HepG2 (cell line): ENCODE results near the gene ARL10. TPM values are rescaled to one million over a fixed set of nuclear protein-coding genes. Genes with fewer than 3 reads are reported as not detected.

Source experiments
- ATAC-seq: fragments of 200-7000 bp; cut with Tn5 transposase; 3 replicates; pipeline ENCODE4 v1.9.1; 2020; ENCODE audit warnings: mild to moderate bottlenecking, moderate library complexity
- BruUV-seq: library from RNA; stranded (reverse); fragments of 400-500 nt; replicated peaks from 2 replicates; lab custom pipeline; 2021; lab: Mats Ljungman, UMichigan
- CTCF ChIA-PET: fragments of 300-600 bp; formaldehyde crosslinking; extraction: SDS; loops from one replicate; lab custom pipeline; 2021; ENCODE audit warnings: low total read pairs, inconsistent platforms, low intra/inter-chr PET ratio; lab: Yijun Ruan, JAX
- POLR2A ChIA-PET: fragments of 350-600 bp; sonication (Branson Sonifier 250); formaldehyde crosslinking; loops from one replicate; lab custom pipeline; 2020; ENCODE audit warnings: antibody characterized with exemption, inconsistent platforms; lab: Yijun Ruan, JAX
- DNase-seq: peaks from one replicate; pipeline ENCODE4 v3.0.0-alpha.2; 2015; ENCODE audit warnings: low spot score
- FAIRE-seq: peaks from 3 replicates; lab custom pipeline; 2011; peaks lifted over from hg19 to GRCh38; lab: Jason Lieb, UNC
- H2AFZ ChIP-seq: one replicate; pipeline ENCODE4 v1.6.1; 2011; ENCODE audit warnings: low read length, inconsistent platforms
- H3K27ac ChIP-seq: fragments of 300-600 bp; 3 replicates; pipeline ENCODE4 v1.8.0; 2011; ENCODE audit warnings: mixed run types, mild to moderate bottlenecking, mixed read lengths, low read length, inconsistent platforms; ENCODE audit not compliant: insufficient read depth; ENCODE audit errors: extremely low read length
- H3K27me3 ChIP-seq, 2 experiments: fragments of 200-600 bp in 1 of 2; 2 replicates in 1 of 2; 3 replicates in 1 of 2; pipeline versions ENCODE4 v1.6.0 to v1.8.0; 2011; ENCODE audit warnings: low read length in 2 of 2, mild to moderate bottlenecking in 2 of 2, moderate library complexity in 2 of 2, inconsistent platforms in 1 of 2; ENCODE audit not compliant: insufficient read depth in 2 of 2, control insufficient read depth in 1 of 2
- H3K36me3 ChIP-seq, 2 experiments: fragments of 200-600 bp in 1 of 2; replicated peaks in 1 of 2; 2 replicates in 1 of 2; 3 replicates in 1 of 2; pipeline versions ENCODE4 v1.5.1 to v1.8.0; 2011; ENCODE audit warnings: low read length in 2 of 2, inconsistent platforms in 1 of 2; ENCODE audit not compliant: insufficient read depth in 2 of 2, control insufficient read depth in 1 of 2
- H3K4me1 ChIP-seq: 2 replicates; pipeline ENCODE4 v1.5.1; 2012; ENCODE audit warnings: low read length, inconsistent platforms; ENCODE audit not compliant: insufficient read depth
- H3K4me2 ChIP-seq: 2 replicates; pipeline ENCODE4 v1.6.0; 2011; ENCODE audit warnings: low read depth, low read length, inconsistent platforms
- H3K4me3 ChIP-seq, 3 experiments: fragments of 200-600 bp in 1 of 3; sonication (generic), shearing (Covaris generic) in 1 of 3; replicated peaks in 1 of 3; 2 replicates each; pipeline ENCODE4 v1.5.1; 2011 to 2016; ENCODE audit warnings: low read length in 3 of 3, inconsistent platforms in 2 of 3, low read depth in 2 of 3, mild to moderate bottlenecking in 2 of 3, control low read depth in 1 of 3, mixed read lengths in 1 of 3; ENCODE audit not compliant: insufficient read depth in 1 of 3
- H3K79me2 ChIP-seq: one replicate; pipeline ENCODE4 v1.6.1; 2011; ENCODE audit warnings: low read length, inconsistent platforms; ENCODE audit not compliant: insufficient read depth
- H3K9ac ChIP-seq: 2 replicates; pipeline ENCODE4 v1.6.0; 2011; ENCODE audit warnings: mild to moderate bottlenecking, low read depth, low read length, inconsistent platforms; ENCODE audit not compliant: insufficient read depth
- H3K9me3 ChIP-seq: 2 replicates; pipeline ENCODE4 v1.5.1; 2012; ENCODE audit warnings: mild to moderate bottlenecking, low read length
- H4K20me1 ChIP-seq: 2 replicates; pipeline ENCODE4 v1.6.0; 2011; ENCODE audit warnings: inconsistent platforms, mild to moderate bottlenecking, low read length, moderate library complexity; ENCODE audit not compliant: insufficient read depth
- AGO1 ChIP-seq: fragments of 200-400 bp; formaldehyde crosslinking; IDR thresholded peaks from 2 replicates; pipeline ENCODE4 v1.6.1; 2017; ENCODE audit warnings: mild to moderate bottlenecking, low read depth, low read length, moderate library complexity; ENCODE audit not compliant: poor library complexity, severe bottlenecking
- ISX ChIP-seq: sonication (generic); formaldehyde crosslinking; conservative IDR thresholded peaks from 2 replicates; pipeline ENCODE4 v1.5.0; 2020; ENCODE audit warnings: missing genetic modification reagents
- MAFG ChIP-seq: sonication (generic); formaldehyde crosslinking; IDR thresholded peaks from 2 replicates; pipeline ENCODE4 v1.5.1; 2020; ENCODE audit warnings: mild to moderate bottlenecking, missing genetic modification reagents
- NONO ChIP-seq, 2 experiments: fragments of 450-650 bp in 1 of 2; sonication (generic) in 1 of 2; formaldehyde crosslinking in 1 of 2; IDR thresholded peaks in 1 of 2; conservative IDR thresholded peaks in 1 of 2; 2 replicates each; pipeline versions ENCODE4 v1.6.1 to v1.8.0; 2017 to 2022; ENCODE audit warnings: mild to moderate bottlenecking in 1 of 2, missing genetic modification reagents in 1 of 2, moderate library complexity in 1 of 2
- PHF8 ChIP-seq: sonication (generic); formaldehyde crosslinking; IDR thresholded peaks from 2 replicates; pipeline ENCODE4 v1.5.0; 2020; ENCODE audit warnings: missing genetic modification reagents
- PITX1 ChIP-seq: sonication (generic); formaldehyde crosslinking; IDR thresholded peaks from 2 replicates; pipeline ENCODE4 v1.5.1; 2020; ENCODE audit warnings: mild to moderate bottlenecking, missing genetic modification reagents
- POLR2AphosphoS5 ChIP-seq: IDR thresholded peaks from 2 replicates; pipeline ENCODE4 v1.6.1; 2012; ENCODE audit warnings: low read depth, low read length
- POLR2G ChIP-seq: fragments of 200-400 bp; formaldehyde crosslinking; IDR thresholded peaks from 2 replicates; pipeline ENCODE4 v1.6.1; 2018; ENCODE audit warnings: mild to moderate bottlenecking, low read depth, low read length, moderate library complexity
- RARG ChIP-seq: sonication (generic); formaldehyde crosslinking; IDR thresholded peaks from 2 replicates; pipeline ENCODE4 v1.4.0; 2020; ENCODE audit warnings: low read depth, mild to moderate bottlenecking, missing genetic modification reagents
- SALL1 ChIP-seq: sonication (generic); formaldehyde crosslinking; IDR thresholded peaks from 2 replicates; pipeline ENCODE4 v1.8.0; 2022; ENCODE audit warnings: mild to moderate bottlenecking, missing genetic modification reagents
- SIN3A ChIP-seq: IDR thresholded peaks from 2 replicates; pipeline ENCODE4 v1.6.1; 2011; ENCODE audit warnings: low read depth, mild to moderate bottlenecking, control low read depth, low read length, borderline replicate concordance
- TGIF2 ChIP-seq: IDR thresholded peaks from 2 replicates; pipeline ENCODE4 v1.6.1; 2016; ENCODE audit warnings: control low read depth, missing compliant biosample characterization
- ZBTB38 ChIP-seq: sonication (generic); formaldehyde crosslinking; IDR thresholded peaks from 2 replicates; pipeline ENCODE4 v1.5.1; 2020; ENCODE audit warnings: mild to moderate bottlenecking, missing genetic modification reagents
- ZNF224 ChIP-seq: sonication (generic); formaldehyde crosslinking; IDR thresholded peaks from 2 replicates; pipeline ENCODE4 v1.5.0; 2020; ENCODE audit warnings: mild to moderate bottlenecking, missing genetic modification reagents
- ZNF256 ChIP-seq: sonication (generic); formaldehyde crosslinking; conservative IDR thresholded peaks from 2 replicates; pipeline ENCODE4 v1.4.0; 2020; ENCODE audit warnings: missing genetic modification reagents
- ZNF670 ChIP-seq: sonication (generic); formaldehyde crosslinking; IDR thresholded peaks from 2 replicates; pipeline ENCODE4 v1.8.0; 2022; ENCODE audit warnings: mild to moderate bottlenecking, missing genetic modification reagents, borderline replicate concordance
- WGBS: methylation state at CpG from one replicate; pipeline ENCODE4 v1.1.6; 2017; ENCODE audit warnings: low lambda C conversion rate; 5-methylcytosine and 5-hydroxymethylcytosine counted together
- in situ Hi-C: cut with HindIII; loops from 2 replicates; pipeline ENCODE4 v1.10.0; 2017; ENCODE audit warnings: low pct_unique_long_range_greater_than_20kb; ENCODE audit not compliant: extremely low pct_ligation_motif_present
- intact Hi-C: fragments of 100-400 bp; cut with micrococcal nuclease; formaldehyde crosslinking; loops from one replicate; pipeline ENCODE4 v1.10.0; 2022; ENCODE audit not compliant: unreplicated experiment
- polyA plus RNA-seq, 8 experiments: library from polyadenylated mRNA; depleted of rRNA in 3 of 8; stranded (reverse) in 7 of 8; unstranded in 1 of 8; fragments of >200 nt; fragmentation: Illumina TruSeq in 4 of 8; extraction: Trizol in 4 of 8; gene quantifications; 2 replicates each; pipeline versions ENCODE4 v1.2.1 to v1.2.3, GENCODE V29; 2011 to 2016; ENCODE audit warnings: low read depth in 4 of 8, missing spikeins in 1 of 8, mixed read lengths in 1 of 8; ENCODE audit not compliant: insufficient read depth in 1 of 8
- total RNA-seq, 5 experiments: library from RNA; depleted of rRNA; stranded (reverse); fragments of >200 nt; fragmentation: Illumina TruSeq; extraction: Trizol; gene quantifications; 2 replicates each; pipeline ENCODE4 v1.2.3, GENCODE V29; 2016; ENCODE audit warnings: low read depth in 1 of 5
- TF ChIP-seq, protein P1 (sequence below): sonication (generic); formaldehyde crosslinking; IDR thresholded peaks from 2 replicates; pipeline ENCODE4 v1.8.0; 2022; ENCODE audit warnings: low read depth, missing genetic modification reagents
- TF ChIP-seq, protein P2 (sequence below): sonication (generic); formaldehyde crosslinking; conservative IDR thresholded peaks from 2 replicates; pipeline ENCODE4 v1.8.0; 2022; ENCODE audit warnings: missing genetic modification reagents

ARL10 gene
- total and polyA plus RNA-seq, 2 of the 13 experiments (the other 11 are each of a cell fraction or from before 2014, with no cell fraction given), result 0.18 to 0.50 TPM

DNA sequence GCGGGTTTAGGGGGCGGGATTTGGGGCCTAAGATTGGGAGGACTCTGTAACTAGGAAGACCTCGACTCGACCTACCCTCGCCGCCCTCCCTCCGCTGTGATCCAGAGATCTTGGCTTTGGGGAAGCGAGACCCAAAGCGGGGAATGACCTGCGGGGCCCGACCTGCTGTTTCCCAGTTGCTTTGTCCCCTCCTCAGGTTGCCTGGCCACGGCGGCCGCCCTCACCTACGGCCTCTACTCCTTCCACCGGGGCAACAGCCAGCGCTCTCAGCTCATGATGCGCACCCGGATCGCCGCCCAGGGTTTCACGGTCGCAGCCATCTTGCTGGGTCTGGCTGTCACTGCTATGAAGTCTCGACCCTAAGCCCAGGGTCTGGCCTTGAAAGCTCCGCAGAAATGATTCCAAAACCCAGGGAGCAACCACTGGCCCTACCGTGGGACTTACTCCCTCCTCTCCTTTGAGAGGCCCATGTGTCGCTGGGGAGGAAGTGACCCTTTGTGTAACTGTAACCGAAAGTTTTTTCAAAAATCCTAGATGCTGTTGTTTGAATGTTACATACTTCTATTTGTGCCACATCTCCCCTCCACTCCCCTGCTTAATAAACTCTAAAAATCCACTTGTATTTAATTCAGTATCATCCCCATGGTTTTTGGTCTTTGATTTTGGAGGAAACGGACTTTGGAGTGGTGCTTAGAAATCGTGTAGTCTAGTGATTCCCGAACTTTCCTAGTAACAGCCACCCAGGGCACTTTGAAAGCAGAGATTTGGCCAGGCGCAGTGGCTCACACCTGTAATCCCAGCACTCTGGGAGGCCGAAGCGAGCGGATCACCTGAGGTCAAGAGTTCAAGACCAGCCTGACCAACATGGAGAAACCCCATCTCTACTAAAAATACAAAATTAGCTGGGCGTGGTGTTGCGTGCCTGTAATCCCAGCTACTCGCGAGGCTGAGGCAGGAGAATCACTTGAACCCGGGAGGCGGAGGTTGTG, 24.1 kb downstream of the ARL10 start:
- in situ Hi-C loops (no loop called here), intact Hi-C loops (no loop called here)
- Histone ChIP-seq H3K27ac (peak overlapping the region; percentile 99), H3K9ac (peak overlapping the region; percentile 84), H3K4me3 (peak overlapping the region; percentile 67 to 92 (median 71)), H2AFZ (no peak overlapping the region), H3K79me2 (peaks cover 42% of the 10 kb centered on the region), H3K4me2 (peak overlapping the region; percentile 75), H3K4me1 (peaks cover 31% of the 10 kb centered on the region), H4K20me1 (peaks cover 11% of the 10 kb centered on the region; the same call in 1 of the 2 replicates), H3K27me3 (no peaks in the 10 kb centered on the region; a peak in 1 of 5 replicates), H3K9me3 (no peaks in the 10 kb centered on the region), H3K36me3 (peaks cover 3 to 25% of the 10 kb centered on the region in 2 experiments)
- no peak for FAIRE-seq
- 54% methylated on average over 21 of the region's 41 CpGs for WGBS
- BruUV-seq, result TSS peak; percentile 97
- CTCF ChIA-PET, result no interaction called here
- ATAC-seq, result peak; percentile 68
- no peak for DNase-seq
- POLR2A ChIA-PET, result interaction anchor here (0.7 to 2.3 kb wide), 8 partner anchors 11 to 631 kb away, joined by 3 to 31 read pairs (median 4); partner anchors contain the start of genes CDHR2, KIAA1191 and RNF44
- TF ChIP-seq POLR2G (peak; percentile 28), PITX1 (CRISPR knock-in tag) (no peak), ISX (CRISPR knock-in tag) (no peak), NONO (IDR thresholded peaks at IDR 0.05) (no peak), NONO (CRISPR knock-in tag; conservative IDR thresholded peaks at IDR 0.05) (peak; percentile 12; the same call in 1 of the 2 replicates), ZNF224 (CRISPR knock-in tag) (no peak), AGO1 (peak; percentile 81), RARG (CRISPR knock-in tag) (0 out of 2 replicates have a peak, but pooled peaks have one; percentile 59), ZNF256 (no peak), ZNF670 (CRISPR knock-in tag) (no peak; the same call in 1 of the 2 replicates), SALL1 (CRISPR knock-in tag) (peak; percentile 55), MAFG (CRISPR knock-in tag) (no peak), ZBTB38 (CRISPR knock-in tag) (peak; percentile 12; the same call in 1 of the 2 replicates), TGIF2 (peak; percentile 2; the same call in 1 of the 2 replicates), SIN3A (no peak; the same call in 1 of the 2 replicates), POLR2AphosphoS5 (peak; percentile 85), PHF8 (CRISPR knock-in tag) (peak; percentile 73; the same call in 1 of the 2 replicates)
- TF ChIP-seq, protein P1, sequence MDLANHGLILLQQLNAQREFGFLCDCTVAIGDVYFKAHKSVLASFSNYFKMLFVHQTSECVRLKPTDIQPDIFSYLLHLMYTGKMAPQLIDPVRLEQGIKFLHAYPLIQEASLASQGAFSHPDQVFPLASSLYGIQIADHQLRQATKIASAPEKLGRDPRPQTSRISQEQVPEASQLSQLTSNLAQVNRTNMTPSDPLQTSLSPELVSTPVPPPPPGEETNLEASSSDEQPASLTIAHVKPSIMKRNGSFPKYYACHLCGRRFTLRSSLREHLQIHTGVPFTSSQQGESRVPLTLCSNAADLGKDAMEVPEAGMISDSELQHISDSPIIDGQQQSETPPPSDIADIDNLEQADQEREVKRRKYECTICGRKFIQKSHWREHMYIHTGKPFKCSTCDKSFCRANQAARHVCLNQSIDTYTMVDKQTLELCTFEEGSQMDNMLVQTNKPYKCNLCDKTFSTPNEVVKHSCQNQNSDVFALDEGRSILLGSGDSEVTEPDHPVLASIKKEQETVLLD (CRISPR knock-in tag), result peak; percentile 10; the same call in 1 of the 2 replicates
- TF ChIP-seq, protein P2, sequence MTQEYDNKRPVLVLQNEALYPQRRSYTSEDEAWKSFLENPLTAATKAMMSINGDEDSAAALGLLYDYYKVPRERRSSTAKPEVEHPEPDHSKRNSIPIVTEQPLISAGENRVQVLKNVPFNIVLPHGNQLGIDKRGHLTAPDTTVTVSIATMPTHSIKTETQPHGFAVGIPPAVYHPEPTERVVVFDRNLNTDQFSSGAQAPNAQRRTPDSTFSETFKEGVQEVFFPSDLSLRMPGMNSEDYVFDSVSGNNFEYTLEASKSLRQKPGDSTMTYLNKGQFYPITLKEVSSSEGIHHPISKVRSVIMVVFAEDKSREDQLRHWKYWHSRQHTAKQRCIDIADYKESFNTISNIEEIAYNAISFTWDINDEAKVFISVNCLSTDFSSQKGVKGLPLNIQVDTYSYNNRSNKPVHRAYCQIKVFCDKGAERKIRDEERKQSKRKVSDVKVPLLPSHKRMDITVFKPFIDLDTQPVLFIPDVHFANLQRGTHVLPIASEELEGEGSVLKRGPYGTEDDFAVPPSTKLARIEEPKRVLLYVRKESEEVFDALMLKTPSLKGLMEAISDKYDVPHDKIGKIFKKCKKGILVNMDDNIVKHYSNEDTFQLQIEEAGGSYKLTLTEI, result no peak
